Activated CD4-positive, alpha-beta T cell treated with anti-CD3 and anti-CD28 coated beads for 1 hour (primary cell): ENCODE measurements around the gene GARNL3.

ENCODE experiments used
- DNase-seq: peaks from one replicate; pipeline ENCODE4 v3.0.0-alpha.2; 2020

GARNL3 gene

DNA sequence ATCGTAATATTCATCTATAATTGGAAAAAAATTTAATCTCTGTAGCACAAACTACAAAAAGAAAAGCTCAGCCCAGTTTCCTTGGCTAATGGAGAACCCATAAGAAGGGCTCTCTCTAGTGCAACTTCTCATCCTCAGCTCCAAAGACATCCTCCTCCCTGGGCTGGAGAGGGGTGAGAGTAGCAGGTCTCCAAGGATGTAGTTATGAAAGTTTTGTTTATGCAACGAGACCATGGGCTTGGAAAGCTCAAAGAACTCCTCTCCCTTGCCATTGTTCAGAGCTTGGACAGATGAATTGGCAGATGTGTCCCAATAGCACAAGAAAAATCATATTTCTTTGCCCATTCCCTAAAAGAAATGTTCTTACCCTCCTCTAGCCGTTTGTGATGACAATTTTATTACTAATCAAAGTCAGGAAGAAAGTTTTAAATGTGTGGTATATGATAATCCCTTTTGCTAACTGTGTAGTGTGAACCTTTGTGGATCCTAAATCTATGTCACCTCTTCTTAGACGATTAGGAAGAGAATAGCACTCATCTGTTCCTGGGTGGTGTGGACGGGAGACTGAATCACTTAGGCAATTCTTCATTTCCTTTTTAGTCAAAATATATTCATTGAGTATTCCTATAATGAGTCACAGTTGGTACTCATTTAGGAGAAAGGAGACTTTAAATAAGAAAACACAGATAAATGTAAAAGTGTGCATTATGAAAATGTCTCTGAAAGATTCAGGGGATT lies 52.2 kb downstream of the GARNL3 start:
- no peak for DNase-seq

DNA sequence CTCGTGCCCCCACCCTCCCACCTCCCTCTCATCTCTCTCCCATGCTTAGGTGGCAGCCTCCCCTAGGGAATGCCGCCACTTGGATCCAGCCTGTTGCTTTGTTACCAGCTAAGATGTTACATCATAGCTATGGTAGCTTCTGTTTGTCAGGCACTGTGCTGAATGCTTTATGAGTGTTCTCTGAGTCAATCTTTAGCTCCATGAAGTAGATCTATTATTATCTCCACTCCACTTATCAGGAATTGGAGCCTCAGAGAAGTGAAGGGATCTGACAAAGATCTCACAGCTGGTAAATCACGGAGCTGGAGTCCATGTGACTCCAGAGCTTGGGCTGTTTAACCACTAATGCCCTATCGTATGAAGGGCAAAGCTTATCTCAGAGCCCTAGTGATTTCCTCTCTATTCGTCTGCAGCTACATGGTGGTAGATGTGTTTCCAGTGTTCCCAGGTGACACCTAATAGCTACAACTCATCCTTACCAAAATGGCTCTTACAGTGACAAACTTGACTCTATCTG lies 54.1 kb downstream of the GARNL3 start:
- no peak for DNase-seq

DNA sequence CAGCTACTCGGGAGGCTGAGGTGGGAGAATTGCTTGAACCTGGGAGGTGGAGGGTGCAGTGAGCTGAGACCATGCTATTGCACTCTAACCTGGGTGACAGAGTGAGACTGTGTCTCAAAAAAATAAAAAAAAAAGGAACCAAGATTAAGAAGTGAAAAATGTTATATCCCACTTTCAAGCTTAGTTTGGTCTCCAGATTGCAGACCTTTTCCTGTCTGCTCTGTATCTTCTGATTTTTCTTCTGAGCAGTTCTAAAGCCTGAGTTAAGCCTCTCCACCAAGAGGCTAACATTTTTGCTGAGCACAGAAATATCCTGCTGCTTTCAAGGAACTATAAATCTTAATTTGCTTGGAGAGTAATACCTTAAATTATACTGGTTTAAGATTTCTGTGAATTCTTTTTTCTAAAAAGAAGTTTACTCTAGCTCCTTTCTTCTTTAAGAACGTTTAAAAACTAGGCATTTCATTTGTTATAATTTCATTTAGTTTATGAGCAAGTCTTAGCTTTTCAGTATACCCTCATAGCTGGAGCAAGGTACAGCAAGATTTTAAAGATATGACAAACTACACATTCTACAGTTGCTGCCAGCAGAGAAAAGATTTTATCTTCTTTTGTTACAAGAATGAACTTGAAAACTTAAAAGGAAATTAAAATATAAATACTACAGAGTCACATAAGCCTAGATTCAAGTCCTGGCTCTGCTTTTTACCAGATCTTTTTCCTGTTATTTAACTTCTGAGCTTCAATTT lies 55.0 kb downstream of the GARNL3 start:
- DNase-seq, result no peak

DNA sequence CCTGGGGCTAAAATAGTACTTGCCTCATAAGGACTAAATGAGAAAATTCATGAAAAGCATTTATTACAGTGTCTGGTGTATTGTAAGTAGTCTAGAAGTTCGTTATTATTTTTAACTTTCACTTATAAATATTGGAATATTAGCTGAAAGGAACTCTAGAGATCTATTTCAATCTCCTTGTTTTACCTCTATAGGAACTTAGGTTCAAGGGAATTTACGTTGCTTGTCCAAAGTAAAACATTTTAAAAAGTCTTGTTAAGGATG lies 55.5 kb downstream of the GARNL3 start:
- no peak for DNase-seq

DNA sequence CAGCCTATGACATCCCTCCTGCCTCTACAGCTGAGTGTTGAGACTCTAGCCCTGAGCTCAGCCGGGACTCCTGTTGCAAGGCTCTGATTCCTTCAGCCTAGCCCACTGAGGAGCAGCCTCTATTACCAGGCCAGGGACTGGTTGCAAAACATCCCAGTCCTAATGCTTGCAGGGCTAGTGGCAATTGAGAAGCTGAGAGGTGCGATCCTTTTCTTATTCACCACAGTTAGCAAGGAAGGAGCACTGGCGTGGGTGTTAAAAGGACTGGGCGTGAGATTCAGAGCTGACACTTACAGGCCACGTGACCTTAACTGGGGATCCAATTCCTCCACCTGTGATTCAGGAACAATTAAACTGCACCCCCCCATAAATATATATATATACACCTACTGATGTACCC lies 58.8 kb downstream of the GARNL3 start:
- no peak for DNase-seq

DNA sequence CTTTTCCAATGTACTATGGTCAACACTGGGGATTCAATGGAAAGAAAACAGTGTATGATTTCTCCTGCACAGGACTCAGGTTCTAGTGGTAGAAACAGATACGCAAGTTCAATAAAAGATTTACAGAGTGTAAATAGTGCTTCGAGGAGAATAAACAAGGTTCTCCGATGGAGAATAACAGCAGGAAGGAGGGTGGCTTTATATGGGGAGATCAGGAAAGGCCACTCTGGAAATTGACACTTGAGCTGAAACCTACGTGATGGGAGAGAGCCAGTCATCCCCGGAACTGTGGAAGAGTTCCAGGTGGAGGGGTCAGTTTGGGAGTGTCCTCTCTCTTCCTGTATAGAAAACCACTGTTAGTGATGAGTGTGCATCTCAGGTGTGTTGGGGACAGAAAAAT lies 65.9 kb downstream of the GARNL3 start:
- DNase-seq, result no peak

DNA sequence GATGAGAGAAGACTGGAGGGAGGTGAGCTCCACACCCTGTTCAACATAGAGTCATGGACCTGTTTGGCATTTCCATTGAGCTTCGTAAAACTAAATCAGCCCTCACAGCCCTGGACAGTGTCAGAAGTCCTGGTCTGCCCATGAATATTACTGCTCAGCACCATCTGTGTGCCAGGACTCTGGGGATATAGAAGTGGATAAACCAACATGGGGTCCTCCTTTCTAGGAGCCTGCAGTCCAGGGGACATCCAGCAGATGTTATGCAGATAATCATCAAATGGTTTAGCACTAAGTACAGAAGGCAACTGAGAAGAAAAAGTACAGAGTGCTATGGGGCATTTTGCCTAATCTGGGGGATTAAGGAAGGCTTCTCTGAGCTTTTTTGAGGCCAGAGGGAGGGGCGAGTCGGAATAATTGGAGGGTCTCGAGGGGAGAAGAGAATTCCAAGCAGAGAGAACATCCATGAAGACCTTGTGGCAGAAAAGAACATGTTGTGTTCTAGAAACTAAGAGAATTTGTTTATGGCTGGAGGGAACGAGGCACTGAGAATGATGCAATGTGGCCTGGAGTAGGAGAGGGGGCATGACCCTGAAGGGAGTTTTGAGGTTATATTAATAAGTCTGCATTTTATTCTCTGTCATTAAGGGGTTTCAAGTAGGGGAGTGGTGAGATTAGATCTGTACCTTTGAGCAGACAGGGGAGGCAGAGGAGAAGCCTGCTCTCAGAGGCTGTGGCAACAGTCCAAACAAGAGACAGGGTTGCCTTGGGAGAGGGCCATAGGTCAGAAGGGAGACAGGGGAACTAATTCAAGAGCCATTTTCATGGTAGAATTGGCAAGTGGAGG lies 68.9 kb downstream of the GARNL3 start:
- no peak for DNase-seq

DNA sequence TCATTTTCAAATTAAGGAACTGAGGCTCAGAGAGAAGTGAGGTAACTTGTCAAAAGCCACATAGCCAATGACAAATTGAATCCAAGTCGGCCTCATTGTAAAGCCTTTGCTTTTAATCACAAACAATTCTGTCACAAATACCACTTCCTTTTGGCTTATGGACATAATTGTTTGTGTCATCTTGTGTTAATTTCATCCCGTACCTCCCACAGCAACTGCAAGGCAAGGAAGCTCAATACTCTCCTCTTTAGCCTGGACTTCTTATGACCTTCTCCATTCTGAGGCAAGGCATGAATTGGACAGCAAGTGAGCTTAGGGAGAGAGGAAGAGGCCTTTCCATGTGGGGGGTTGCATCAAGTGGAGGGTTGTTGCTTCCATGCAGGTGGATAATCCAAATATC lies 70.2 kb downstream of the GARNL3 start:
- no peak for DNase-seq

DNA sequence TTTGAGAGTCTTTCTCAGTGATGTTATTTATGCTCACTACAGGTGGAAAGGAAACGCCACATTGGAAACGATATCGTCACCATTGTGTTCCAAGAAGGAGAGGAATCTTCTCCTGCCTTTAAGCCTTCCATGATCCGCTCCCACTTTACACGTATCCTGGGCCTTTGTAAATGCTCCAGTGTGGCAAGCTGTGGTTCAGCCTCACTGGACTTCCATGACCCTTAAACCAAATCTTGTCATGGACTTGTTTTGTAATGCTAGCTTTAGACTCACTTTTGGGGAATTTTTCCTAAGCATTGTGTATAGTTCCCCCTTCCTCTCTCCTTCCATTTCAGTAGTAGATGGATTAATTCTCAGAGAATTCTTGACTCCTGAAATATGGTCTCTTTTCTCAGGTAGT lies 71.5 kb downstream of the GARNL3 start:
- DNase-seq, result no peak

DNA sequence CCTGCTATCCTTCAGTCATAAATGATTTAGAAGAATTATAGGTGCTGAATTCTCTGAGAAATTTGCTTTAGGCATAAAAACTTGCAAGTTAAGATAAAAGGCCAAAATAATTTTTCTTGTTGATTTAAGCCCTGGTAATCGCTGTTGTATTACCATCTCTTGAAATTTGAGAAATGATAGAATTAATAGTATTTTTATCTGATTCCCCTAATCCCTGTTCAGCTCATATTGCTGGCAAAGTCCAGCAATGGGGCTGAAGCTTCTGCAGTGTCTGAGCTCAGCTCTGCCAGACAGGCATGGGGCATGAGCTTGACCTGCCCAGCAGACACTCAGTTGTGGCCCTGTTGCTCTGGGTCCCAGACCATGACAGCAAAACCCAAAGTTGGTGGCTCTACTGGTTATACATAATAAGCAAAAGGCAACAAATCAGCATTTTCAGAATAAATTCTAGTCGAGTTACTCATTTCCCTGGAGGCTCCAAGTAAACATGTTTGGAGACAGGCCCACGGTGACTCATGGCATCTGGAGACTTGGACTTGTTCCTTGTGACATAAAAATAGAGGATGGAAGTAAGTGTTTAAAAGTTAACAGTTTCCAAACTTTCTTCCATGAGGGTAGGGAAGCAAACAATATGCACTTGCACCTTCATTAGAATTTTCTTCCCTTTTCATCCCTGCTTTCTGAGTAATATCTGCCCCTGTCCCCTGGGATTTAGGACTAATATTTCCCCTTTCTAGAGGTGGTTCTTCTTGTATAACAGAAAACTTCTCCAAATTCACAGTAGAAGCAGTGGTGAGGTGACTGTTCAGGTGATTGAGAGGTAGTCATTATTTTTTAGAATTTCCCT lies 72.2 kb downstream of the GARNL3 start:
- no peak for DNase-seq

DNA sequence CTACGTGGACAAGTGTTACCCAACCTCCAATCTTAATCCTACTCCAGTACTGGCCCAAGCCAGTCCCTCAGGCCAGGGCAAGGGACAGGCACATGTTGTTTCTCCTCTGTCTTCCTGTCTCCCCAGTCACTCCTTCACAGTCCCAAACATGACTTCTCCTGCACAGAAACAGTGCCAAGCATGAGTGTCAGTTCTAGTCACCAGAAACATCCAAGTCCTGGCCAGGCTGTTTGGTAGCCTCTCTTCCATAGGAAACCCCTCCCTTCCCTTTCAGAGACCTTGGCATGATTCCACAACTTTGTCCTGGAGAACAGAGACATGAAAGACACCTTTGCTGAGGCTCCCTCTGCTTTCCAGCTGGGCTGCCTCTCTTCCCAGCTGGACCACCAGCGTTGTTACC lies 76.1 kb downstream of the GARNL3 start:
- DNase-seq, result no peak

DNA sequence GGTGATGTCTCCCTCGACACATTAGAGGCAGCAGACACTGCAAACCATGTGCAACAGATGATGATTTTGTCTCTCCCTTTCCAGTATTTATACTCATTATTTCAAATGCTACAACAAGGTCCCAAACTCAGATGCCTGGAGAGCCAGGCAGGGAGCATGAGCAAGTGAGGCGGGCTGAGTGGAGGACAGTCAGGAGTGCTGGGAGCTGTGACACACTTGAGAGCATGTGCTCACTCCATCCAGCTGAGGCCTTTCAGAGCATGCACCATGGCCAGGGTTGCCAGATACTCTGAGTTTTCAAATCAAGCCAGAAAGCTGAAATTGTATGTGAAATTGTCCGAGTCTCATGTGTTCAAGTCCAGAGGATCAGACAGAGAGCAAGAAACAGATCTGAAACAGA lies 76.6 kb downstream of the GARNL3 start:
- no peak for DNase-seq

DNA sequence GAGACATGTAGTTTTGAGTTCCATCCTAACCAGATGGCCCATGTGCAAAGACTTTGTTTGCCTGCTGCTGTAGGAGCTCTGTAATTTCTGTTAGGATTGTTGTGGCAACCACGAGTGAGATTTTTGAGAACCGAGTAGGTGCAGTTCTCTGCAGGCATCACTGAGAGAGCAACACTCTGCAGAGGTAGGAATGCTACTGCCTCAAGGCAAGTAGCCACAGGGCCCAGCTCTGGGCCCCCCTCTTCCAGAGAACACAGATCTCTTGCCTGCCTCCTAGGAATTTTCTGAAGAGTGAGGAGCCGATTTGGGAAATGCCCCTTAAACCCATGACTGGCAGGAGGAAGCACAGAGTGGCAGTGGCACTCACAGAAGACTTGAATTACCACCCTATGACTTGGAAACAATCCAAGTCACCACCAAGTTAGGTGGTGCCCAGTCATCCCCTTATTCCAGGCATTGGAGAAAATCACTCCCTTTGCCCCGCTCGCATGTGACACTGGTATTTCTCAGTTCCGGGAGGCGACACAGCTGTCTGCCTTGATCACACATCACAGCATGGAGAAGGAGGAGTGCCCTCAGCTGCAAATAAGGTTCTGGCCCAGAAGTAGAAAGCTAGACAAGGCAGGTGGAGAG lies 79.9 kb downstream of the GARNL3 start:
- DNase-seq, result no peak

DNA sequence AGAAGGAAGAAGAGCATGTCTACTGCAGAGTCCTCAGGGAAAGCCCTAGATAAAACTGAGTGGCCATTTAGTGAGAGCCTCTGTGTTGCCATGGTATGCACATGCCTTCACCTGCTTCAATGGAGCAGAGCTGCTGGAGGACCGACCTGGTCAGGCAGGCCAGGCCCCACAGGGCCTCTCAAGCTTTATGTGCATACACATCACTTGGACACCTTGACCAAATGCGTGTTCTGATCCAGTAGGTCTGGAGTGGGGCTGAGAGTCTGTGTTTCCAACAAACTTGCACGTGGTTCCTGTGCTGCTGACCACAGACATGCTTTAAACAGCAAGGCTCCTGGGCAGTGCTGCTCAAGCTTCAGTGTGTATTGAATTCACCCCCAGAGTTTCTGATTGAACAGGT lies 81.0 kb downstream of the GARNL3 start:
- no peak for DNase-seq

DNA sequence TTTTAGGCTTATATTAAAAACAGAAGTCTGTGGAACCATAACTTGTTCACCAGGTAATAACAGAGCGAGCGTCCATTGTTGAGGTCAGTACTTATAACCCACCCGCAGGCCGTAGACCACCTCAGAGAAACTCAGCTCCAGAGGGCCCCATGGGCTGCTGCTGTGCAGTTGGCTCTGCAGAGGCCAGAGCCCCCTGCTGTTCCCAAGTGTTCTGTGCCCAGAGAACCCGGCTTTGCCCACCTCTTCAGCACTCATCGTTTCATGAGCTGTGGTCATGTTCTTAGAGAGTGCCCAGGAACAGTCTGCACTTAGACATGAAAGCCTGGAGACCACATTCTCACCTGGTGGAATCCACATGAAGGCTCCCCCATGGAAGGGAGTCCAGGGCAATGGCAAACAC lies 82.0 kb downstream of the GARNL3 start:
- no peak for DNase-seq

DNA sequence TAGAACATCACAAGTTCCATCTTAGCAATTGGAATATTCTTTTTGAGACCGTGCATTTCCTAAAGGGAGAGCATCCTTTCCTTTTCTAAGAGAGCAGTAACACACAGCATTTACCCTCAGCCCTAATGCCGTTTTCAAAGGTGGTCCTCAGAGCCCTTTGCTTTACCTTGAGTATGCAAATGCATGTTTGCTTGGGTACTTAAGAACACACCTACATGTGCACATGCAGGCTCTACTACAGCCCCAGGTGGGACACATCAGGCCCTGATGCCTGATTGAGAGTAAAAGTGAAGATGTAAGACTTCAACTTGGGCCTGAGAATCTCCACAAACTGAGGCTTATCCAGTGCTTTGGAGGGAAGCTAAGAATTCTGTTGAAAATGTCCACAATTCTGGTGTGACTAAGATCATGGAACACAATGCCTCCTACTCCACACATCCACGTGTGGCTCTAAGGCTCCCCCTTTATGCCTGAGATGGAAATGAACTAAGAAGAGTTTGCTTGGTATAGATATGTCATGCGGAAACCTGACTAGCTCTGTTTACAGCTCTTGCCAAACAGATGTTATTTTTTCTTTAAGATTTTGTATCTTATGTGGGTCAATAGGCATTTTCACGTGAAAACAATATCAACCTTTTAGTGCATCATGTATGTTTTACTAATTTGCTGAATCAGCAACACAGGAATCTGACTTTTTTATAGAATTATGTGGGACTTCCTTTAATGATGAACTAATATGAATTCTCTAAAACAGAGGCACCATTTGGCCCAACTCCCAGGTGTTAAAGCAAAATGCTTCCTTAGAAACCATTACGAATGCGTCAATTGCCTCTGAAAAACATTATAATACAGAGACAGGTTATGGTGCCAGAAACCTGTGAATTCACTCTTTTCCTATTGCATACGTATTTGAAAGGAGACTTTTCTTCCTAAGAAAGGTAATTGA lies 83.5 kb downstream of the GARNL3 start:
- DNase-seq, result no peak

DNA sequence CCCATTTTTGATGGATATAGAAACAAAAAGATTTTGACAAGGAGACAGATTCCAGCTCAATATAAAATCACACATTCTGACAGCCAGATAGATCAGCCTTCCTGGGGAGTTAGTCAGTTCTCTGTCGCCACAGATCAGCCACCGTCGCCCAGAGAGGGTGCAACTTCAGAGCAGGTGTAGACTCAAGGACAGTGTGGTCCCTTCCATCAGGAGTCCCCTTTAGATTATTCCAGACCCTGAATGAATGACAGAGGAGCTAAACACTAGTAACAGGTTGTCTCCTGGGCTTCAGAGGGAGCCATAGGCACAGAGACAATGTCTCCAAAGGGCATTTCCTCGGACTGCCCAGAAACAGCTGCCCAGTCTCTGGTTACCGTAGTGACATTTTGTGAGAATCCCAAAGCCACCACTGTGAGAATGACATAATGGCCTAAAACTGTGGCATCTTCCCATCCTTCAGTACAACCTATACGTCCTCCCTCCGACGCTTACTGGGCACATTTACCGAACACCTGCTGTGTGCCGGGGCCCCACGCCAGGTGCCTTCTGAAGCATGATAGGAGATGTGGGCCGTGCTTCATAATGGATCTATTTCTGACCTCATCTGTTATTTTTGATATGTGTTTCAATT lies 85.0 kb downstream of the GARNL3 start:
- DNase-seq, result no peak

DNA sequence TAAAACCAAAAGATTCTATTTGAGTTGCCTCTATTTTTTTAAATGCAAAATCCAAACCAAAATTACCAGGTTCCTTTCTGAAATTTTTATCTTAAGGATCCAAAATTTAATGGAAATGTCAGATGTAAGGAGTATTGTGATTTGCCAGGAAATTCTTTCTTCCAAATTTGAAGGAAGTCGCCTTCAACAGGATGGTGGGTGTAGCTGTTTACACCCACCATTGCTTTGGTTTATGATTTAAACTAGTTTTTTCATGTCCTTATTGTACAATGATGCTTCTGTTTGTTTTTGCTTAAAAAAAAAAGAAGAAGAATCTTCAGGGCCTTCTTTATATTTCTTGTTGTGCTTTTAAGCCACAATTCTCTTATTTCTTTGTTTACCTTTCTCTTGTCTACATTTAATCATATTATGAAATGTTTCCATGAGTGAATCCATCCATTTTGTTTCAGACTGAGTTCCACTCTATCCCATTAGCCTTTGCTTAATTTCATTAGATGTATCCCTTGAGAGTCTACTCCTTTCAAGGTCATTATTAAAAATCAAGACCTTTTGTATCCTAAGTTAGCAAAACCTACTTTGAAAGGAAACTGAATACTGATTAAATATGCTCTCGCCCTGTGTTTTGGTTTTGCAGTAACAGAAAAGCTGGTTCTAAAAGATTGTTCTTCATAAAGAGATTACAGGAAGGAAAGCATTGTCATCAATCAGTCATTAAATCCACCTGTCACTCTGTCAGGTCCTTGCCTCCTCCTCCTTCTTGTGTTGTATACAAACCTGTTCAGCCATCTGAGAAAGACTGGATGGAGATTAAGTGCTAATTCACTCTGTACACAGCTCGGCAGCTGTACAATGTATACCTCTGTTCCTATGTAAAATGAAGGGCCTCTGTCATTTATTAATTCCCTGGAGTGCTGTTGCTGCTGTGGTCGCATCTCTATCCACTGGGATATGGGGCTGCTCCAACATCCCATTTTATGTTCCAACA lies 86.9 kb downstream of the GARNL3 start:
- DNase-seq, result no peak

DNA sequence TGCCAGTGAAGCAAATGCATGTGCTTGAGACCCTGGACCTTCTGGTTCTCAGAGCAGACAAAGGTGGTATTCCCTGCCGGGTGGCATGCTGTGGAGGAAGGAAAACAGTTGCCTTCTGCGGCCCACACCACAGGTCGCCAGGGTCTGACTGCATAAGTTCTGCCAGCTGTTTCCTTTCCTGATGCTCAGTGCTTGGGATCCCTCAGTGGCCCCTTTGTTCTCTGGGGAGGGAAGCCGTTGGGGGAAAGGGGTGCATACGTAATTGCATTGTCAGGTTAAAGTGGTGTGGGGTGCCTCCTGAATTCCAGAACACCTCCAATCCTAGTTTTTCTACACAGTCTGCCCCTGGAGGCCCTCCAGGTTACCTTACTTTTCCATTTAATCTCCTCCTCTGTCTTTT lies 89.3 kb downstream of the GARNL3 start:
- no peak for DNase-seq
